GM21528 (cell line): Measurements from ENCODE around the gene LETM1.

Experiments
- ATAC-seq: cut with Tn5 transposase; IDR thresholded peaks from one replicate; pipeline ENCODE4 v1.9.1; 2021; ENCODE audit warnings: mild to moderate bottlenecking, moderate library complexity; ENCODE audit not compliant: unreplicated experiment, low FRiP score

The LETM1 gene

DNA sequence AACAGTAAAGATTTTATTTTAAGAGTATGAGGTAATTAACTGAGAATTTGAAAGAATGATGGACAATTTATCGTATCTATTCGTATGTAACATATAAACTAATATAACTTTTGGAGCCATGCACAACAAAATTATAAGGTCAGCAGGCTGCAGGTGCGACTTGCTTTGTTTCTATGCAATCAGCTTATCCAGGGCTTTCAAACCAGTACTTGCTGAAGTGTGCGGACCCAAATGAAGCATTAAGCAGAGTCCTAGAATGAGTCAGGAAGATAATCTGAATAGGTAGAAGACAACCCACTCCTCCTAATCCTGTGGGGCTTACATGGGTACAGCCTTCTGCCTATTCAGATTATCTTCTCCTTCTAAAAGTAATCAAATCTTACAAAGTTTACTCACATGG, 17.3 kb upstream of the LETM1 start:
- no peak for ATAC-seq

DNA sequence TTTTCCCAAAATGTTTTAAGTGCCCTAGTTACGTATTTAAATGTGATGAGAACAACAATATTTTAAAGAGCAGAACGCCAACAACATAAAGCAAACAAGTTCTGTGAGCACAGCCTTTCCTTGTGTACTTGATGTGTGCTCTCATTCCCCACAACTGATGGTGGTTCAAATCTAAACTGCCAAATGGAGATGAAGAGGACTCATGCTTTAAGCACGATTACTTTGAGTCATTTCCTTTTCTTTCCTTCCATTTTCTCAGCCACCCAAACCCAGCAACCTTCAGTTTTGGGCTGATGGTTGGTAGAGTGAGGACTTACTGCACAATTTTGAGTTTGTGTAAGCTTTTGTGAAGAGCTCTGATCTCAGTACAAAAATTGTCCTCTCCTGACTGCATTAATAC, 16.9 kb upstream of the LETM1 start:
- no peak for ATAC-seq

DNA sequence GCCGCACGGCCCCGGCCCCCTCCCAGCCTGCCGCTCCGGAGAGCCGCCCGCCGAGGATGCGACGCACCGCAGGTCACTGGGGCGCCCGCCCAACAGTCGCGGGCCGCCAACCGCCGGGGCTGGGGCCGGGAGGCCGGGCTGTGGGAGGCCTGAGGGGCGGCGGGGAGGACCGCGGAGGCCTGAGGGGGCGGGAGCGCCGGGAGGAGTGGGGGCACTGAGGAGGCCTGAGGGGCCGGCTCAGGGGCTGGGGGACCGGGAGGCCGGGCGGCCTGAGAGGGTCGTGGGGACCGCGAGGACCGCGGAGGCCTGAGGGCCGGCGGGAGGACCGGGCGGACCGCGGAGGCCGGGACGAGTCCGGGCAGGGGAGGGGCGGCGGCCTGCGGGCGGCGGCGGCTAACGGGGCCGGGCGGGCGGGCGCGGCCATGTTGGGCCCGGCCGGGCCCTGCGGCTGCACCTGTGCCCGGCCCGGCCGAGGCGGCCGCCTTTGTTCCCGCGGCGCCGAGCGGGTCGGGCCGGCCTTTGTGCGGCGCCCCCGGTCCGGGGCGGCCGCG, 15.6 kb upstream of the LETM1 start:
- ATAC-seq = peak; percentile 23

DNA sequence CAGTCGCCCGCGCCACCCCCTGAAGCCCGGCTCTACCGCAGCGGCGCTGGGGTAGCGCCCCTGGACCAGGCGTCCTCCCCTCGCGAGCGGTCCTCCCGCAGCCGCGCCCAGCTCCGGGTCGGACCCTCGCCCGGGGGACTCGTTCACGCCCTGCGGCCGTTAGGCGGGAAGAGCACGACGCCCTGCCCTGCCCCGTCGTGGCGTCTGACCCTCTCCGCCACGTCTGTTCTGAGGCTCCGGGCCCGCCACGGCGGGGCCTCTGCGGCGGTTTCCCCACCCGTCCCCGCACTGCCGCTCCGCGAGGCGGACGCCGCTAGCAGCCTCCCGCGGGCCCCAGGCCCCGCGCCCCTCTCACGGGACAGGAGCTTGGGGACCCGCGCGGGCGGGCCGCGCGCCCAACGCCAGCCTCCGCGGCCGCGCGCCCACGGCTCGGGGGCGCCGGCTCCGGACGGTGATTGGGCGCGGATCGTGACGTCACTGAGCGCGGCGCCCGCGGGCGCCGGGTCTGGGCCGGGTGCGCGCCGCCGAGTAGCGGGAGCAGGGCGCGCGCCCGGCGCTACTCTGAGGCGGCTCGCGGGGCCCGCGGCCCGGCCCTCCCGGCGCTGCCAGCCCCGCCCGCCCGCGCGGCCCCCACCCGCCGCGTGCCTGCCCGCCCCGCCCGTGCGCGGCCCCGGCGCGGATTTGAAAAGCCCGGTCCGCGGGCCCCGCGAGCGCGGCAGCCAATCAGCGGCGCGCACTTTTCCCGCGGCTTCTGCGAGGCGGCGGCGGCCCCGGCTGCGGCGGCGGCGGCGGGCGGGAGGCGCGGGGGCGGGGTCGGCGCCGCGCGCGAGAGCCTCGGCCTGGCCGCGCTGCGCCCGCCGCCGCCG, 14.9 kb upstream of the LETM1 start, which contains the start of gene NSD2:
Gene NSD2, plus strand, starts transcription at position 816 of the 866 bp plus-strand sequence. CDS start 29,262 bp downstream, outside the sequence.
- peak; percentile 54 for ATAC-seq

DNA sequence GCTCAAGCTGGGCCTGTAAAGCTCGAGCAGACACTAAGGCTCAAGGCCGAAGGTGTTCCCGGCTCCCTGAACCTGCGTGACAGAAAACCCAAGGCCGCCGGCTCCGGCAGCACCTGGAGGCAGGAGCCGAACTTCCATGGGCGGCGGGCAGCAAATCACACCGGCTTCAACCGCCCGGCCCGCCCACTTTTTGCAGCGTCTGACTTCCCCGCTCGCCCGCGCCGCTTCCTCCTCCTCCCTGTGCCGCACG, 14.3 kb upstream of the LETM1 start:
- peak; percentile 46 for ATAC-seq

DNA sequence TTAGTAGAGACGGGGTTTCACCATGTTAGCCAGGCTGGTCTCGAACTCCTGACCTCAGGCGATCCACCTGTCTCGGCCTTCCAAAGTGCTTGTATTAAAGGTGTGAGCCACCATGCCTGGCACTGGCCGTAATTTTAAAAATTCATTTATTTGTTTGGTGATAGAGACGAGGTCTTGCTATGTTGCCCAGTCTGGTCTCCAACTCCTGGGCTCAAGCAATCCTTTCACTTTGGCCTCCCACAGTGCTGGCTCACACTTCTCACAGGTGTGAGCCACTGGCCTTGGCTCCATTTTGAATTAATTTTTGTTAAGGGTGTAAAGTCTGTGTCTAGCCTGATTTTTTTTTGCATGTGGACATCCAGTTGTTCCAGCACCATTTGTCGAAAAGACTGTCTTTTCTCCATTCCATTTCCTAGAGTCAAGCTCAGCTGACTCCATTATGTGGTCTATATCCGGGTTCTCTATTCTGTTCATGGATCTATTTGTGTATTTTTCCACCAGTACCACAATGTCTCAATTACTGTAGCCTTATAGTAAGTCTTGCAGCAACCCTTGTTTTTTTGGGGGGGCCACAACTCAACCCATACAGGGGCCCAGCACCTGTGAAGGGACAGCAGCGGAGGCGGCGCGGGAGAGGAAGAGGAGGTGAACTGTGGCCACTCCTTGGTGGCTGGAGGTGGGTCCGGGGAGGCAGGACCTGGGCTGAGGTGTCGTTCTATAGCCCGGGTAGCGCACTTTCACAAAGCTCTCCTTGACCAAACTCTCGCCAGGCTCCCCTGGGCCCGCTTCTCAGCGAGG, 13.8 kb upstream of the LETM1 start:
- peak; percentile 4 for ATAC-seq

DNA sequence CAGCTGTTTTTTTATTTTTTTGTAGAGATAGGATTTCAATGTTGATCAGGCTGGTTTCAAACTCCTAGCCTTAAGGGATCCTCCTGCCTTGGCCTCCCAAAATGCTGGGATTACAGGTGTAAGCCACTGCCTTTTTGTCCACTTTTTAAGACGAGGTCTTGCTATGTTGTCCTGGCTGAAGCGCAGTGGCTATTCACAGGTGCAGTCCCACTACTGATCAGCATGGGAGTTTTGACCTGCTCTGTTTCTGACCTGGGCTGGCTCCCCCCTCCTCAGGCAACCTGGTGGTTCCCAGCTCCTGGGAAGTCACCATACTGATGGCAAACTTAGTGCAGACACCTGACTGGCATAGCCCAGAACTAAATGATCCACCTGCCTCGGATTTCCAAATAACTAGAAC, 13.0 kb upstream of the LETM1 start:
- ATAC-seq = no peak

DNA sequence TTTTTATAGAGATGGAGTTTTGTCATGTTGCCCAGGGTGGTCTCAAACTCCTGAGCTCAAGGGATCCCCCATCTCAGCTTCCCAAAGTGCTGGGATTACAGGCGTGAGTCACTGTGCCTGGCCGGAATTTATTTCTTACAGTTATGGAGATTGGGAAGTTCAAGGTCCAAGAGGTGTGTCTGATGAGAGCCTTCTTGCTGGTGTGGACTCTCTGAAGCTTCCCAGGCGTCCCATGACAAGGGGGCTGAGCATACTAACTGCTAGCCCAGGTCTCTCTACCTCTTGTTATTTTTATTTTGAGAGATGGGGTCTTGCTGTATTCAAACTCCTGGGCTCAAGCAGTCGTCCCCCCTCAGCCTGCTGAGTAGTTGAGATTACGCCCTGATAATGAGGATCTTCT, 12.3 kb upstream of the LETM1 start:
- no peak for ATAC-seq

DNA sequence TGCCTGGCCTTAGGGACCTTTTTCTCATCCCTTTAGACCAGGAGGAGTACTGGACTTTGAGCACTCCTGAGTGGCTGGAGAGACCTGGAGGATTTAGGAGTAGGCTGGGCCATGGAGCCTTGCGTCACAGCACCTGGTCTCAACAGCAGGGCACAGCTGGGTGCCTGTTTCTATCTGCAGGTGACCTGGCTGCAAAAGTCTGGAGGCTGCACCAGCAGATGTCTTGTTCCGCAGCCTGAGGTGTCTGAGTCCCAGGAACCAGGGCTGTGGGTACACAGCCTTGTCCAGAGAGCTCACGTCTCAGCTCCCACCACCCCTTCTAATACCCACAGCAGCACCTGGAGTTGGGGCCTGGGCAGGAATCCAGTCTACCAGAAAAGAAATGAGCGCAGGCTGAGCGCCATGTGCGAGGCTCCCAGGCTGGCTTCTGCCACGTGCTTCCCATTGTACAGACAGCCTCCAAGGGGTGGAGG, 10.3 kb upstream of the LETM1 start:
- ATAC-seq = no peak

DNA sequence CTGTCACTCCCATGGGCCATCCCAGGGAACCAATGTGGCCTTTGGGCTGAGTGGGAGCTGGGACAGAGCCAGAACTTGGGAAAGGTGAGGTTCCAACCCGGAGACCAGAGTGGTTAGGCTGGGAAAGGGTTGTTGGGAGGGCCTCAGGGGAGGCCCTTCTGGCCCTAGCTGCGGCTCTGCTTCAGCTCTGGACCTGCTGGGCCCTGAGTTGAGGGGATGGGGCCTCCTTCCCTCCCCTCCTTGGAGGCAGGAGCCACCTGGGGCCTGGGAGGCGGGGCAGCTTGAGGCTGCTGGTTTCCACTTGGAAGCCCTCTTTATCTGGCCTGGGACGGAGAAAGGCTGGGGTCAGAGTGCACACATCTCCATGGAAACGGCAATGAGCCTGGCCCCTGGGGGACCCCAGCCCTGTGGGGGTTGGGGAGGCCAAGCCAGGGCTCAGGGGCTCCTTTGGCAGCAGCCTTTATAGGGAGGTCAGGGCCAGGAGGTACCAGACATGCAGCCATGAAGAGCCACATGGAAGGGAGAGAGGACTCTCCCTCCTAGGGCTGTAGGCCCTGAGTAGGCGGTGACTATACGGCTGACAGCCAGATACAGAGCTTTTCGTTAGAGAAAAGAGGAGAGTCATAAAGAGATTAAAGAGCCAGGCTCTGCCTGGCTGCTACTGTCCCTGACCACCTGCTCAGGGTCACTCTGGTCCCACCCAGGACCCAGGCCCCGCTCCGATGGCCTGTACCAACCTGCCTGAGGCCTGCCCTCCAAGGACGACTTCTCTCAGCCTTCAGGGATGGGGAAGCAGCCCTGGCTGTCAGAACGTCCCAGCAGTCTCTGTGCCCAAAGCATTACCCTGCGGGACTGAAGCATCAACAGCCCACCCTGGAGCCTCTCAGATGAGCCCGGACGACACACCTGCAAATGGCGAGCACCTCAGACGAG, 8.4 kb upstream of the LETM1 start:
- no peak for ATAC-seq

DNA sequence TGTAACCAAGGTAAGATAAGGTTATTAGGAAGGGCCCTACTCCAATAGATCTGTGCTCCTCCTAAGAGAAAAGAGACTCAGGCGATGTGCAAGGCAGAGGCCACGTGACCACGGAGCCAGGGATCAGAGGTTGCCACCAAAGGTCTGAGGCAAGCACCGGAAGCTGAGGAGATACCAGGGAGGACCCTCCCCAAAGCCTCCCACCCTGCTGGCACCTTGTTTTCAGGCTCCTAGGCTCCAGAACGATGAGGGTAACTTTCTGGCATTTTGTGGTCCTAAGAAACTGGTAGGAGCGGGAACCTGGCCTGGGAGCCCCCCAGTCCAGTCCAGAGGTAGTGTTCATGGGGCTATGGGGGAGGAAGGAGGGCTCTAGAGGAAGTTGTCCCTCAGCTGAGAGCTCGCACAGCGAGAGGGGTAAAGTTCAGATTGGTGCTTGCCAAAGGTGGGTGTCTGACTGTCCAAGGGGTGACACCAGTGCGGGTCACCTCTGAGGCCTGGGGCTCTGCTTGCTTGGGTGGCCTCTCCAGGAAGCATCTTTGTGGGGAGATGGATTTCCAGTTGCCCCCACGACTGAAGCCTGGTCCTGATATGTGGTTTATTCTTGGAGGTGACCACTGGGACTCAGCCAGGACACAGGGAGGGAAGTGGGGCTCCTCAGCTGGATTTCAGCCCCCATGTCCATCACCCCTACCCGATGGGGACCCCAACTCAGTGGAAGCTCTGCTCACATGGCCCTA, 7.5 kb upstream of the LETM1 start:
- no peak for ATAC-seq

DNA sequence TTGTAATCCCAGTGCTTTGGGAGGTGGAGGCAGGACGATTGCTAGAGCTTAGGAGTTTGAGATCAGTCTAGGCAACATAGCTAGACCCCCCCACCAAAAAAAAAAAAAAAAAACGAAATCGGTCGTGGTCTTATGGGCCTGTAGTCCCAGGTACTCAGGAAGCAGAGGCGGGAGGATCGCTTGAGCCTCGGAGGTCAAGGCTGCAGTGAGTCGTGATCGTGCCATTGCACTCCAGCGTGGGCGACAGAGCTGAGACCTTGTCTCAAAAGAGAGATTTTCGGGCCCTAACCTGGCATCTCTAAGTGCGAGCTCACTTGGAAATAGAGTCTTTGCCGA, 7.0 kb upstream of the LETM1 start:
- no peak for ATAC-seq

DNA sequence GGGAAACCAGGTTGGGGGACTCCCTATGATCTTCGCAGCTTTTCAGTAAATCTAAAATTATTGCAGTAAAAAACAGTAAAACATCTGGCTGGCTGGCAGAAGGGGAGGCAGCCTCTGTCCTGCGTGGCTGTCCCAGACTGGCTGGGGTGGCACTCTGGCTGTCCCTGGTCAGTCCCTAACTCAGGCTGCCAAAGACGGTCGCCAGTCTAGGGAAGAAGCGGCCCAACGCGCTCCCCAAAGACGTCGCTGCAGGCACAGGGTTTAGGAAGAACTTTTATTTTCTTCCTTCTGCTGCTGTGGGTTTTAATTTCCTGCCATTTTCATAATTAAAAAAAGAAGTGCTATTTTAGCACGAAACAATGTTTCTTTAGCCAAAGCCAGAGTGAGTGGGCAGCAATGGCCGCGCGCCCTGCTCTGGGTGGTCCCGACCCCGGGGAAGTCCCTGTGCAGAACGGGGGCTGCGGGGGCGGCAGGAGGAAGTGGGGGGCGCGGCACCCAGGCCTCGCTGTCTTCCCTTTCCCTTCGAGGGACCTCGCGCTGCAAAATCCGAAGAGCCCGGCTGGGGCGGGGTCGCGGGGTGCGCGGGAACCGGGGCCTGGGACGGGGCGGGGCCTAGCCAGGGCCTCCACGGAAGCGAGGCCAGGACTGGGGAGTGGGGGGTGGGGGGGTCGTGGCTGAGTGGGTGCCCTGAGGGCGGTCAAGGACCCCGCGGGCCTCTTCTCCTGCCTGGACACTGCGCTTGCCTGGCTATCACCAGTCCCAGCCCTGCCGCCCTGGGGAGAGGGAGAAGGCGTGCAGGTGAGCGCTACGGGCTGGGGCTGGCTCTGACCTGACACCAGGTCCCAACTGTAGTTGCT, 6.3 kb upstream of the LETM1 start:
- ATAC-seq = no peak

DNA sequence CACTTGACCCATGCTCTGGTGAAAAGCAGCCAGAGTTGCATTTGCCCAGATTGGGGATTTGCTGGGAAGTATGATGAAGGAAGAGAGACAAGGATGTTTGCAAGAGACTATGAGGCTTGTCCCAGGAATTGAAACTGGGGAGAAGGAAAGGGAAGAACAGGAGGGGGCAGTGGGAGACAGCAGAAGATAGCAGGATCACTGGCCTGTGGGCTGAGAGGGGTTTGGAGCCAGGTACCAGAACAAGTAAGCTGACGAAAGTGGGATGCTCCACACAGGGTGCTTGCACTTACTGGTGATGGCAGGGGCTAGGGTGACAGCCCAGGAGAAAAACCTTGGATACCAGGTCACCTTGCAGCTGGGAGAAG, 3.4 kb upstream of the LETM1 start:
- no peak for ATAC-seq

DNA sequence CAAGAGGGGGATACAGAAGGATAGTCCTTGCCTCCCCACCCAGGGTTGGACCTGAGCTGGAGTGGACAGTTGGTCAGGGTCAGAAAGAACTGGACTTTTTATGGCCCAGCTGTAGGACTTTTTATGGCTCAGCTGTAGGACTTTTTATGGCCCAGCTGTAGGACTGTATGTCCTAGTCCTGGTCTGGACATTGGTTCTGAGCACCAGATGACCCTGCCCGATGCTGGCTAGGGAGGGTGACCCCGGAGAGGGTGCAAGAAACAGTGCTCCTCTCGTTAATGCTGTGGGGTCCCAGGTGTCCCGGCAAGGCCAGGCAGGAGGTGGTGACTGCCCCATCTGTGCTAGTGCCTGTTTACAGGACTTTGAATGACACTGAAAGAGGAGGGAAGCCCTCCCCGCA, 2.0 kb upstream of the LETM1 start:
- ATAC-seq = no peak

DNA sequence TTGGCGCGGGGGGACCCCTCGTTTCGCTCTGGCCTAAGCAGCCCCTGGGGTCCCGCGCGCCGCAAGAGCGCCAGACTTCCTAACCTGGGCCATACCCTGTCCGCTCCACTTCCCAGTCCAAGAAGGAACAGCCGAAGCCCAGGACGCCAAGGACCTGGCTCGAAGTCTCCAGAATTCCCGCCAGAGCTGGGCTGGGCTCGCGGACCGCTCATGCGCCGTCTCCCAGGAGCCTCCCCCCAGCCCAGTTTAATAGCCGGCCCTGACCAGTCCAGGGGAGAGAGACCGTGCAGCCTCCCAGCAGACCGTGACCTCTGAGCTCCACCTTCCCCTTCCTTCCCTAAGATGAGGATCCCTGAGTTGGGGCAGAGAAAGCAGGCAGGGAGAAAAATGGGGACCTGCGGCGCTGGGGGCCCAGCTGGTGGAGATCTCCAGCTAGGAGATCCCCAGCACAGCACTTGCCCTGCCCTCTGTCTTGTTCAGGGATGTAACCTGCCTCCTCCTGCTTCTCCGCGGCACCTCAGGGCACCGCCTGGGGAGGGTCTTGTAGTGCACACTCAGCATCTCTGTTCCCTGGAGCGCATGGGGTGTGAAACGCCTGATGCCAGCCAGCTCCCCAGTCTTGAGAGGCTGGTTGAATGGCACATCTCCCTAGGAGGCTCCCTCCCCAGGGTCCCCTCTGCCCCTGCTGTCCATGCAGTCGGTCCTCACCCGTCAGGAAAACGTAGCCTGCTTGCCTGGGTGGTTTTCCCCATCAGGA, 1.2 kb upstream of the LETM1 start:
- no peak for ATAC-seq

DNA sequence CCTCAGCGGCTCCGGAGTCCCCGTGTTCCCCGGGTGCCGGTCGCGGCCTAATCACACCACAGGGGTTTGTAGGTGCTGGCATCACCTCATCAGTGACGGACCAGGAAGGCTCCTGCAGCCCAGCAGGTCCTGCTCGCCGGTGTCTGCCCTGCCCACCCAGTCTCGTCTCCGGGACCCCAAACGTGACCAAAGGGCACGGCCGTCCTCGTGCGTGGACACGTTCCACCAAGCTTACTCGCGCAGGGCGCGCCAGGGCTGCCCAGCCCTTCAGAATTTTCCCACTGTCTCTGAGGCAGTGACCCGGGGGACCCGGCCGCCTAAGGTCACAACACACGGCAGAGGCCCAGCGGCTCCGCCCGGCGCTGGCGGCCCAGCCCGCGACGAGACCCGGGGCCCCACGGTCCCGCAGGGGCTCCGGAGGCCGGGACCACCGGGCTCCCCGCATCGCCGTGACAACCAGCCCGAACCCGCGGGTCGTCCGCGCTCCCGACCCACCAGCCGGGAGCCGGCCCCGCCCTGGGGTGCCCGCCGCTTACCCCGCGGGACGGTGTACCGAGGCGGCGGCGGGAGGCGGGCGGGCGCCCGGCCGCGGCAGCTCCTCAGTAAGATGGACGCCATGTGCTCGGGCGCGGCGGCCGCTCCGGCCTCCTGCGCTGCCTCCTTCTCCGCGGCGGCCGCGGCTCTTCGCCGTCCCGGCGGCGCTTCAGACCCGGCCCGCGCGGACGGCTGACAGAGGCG, 454 bp downstream of the LETM1 start:
- ATAC-seq = peak; percentile 27

DNA sequence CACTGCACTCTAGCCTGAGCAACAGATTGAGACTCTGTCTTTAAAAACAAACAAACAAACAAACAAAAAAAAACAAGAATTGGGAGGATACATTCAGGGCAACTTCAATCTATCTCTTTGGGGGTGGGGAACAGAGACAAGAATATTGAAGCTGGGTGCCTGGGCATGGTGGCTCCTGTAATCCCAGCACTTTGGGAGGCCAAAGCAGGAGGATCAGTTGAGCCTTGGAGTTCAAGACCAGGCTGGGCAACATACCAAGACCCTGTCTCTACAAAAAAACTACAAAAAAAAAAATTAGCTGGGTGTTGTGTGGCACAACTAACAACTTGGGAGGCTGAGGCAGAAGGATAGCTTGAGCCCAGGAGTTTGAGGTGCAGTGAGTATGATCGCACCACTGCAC, 1.2 kb downstream of the LETM1 start:
- no peak for ATAC-seq
